GM21786 (cell line): ENCODE data around the gene FAM25C.
"Not testable (repeated sequence)": the region's sequence is repeated elsewhere in the genome, so short reads cannot be mapped to it uniquely, and the experiment has no call there.

Source experiments
- ATAC-seq: cut with Tn5 transposase; IDR thresholded peaks from one replicate; pipeline ENCODE4 v1.9.1; 2021; ENCODE audit not compliant: unreplicated experiment

Gene FAM25C

GRCh38 chr10:47959677-47960076 lies 39.9 kb downstream of the FAM25C start:
- not testable (repeated sequence) for ATAC-seq

GRCh38 chr10:47957158-47957557 lies 42.4 kb downstream of the FAM25C start:
- not testable (repeated sequence) for ATAC-seq

GRCh38 chr10:47947424-47947823 lies 52.2 kb downstream of the FAM25C start:
- not testable (repeated sequence) for ATAC-seq
